Hepatocyte (in vitro differentiated cells): ENCODE results near the gene CHMP5.

ENCODE experiments used
- EZH2 ChIP-seq: fragments of 200-600 bp; sonication (generic); IDR thresholded peaks from 2 replicates; pipeline ENCODE4 v1.6.1; 2016; ENCODE audit warnings: antibody characterized with exemption, mild to moderate bottlenecking, borderline replicate concordance
- TF ChIP-seq, protein P1 (sequence below): fragments of 200-600 bp; sonication (generic); IDR thresholded peaks from 2 replicates; pipeline ENCODE4 v1.5.1; 2016; ENCODE audit warnings: antibody characterized with exemption, mild to moderate bottlenecking; ENCODE audit not compliant: poor library complexity

DNA sequence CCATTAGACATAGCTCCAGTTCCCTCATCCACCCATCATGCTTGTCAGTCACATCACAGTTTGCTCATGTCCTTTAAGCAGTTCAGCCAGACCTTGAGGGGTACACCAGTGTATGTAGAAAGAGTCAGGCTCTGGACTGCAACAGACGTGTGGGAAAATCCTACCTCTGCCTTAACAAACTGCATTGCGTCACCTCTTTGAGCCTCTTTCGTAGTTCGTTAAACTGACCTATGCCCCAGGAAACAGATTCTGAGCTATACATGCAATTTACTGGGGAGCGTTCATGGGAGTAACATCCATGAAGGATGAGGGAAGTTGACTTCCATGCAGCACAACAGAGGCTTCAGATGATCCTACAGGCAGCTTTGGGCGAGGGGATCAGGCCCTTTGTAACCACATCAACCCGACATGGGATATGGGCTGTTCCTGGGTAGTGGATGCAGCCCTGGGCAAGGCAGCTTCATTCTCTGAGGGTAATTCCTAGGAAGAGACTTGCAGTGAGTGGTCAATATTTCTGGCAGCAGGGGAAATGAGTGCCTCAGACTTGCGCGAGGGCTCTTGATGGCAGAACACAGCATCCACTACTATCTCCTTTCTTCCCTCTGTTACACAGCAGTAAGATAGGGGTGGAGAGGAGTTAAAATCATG is 20.6 kb upstream of the CHMP5 start:
- TF ChIP-seq, protein P1, sequence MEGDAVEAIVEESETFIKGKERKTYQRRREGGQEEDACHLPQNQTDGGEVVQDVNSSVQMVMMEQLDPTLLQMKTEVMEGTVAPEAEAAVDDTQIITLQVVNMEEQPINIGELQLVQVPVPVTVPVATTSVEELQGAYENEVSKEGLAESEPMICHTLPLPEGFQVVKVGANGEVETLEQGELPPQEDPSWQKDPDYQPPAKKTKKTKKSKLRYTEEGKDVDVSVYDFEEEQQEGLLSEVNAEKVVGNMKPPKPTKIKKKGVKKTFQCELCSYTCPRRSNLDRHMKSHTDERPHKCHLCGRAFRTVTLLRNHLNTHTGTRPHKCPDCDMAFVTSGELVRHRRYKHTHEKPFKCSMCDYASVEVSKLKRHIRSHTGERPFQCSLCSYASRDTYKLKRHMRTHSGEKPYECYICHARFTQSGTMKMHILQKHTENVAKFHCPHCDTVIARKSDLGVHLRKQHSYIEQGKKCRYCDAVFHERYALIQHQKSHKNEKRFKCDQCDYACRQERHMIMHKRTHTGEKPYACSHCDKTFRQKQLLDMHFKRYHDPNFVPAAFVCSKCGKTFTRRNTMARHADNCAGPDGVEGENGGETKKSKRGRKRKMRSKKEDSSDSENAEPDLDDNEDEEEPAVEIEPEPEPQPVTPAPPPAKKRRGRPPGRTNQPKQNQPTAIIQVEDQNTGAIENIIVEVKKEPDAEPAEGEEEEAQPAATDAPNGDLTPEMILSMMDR: no peak
- TF ChIP-seq EZH2: no peak
